Gastrocnemius medialis (tissue), 4 donors: ENCODE data around the gene FRMD5.

ENCODE experiments used
- CTCF ChIP-seq, 5 experiments: fragments of 450-650 bp in 3 of 5; fragments of 200-600 bp in 2 of 5; sonication (generic) in 2 of 5; IDR thresholded peaks in 4 of 5; conservative IDR thresholded peaks in 1 of 5; 1 replicate in 4 of 5; 2 replicates in 1 of 5; pipeline ENCODE4 v1.5.1; 2016 to 2019; ENCODE audit warnings: antibody characterized with exemption in 5 of 5, mild to moderate bottlenecking in 3 of 5, moderate library complexity in 3 of 5
- POLR2A ChIP-seq, 2 donors: fragments of 450-650 bp; IDR thresholded peaks; one replicate each; pipeline ENCODE4 v1.6.1; 2017; ENCODE audit warnings: antibody characterized with exemption in 2 of 2, mild to moderate bottlenecking in 2 of 2, moderate library complexity in 2 of 2

GRCh38 chr15:44093836-44094235 lies 101.2 kb downstream of the FRMD5 start:
- TF ChIP-seq CTCF (IDR thresholded peaks at IDR 0.05 in 4 of 5, conservative IDR thresholded peaks at IDR 0.05 in 1 of 5), result no peak
- TF ChIP-seq POLR2A (IDR thresholded peaks at IDR 0.05), result no peak
